Stimulated activated CD8-positive, alpha-beta memory T cell treated with anti-CD3 and anti-CD28 coated beads, Interleukin-4, amount 100 ng/mL, for 48 hours (primary cell): ENCODE measurements around the gene KRT31.
"Not testable (repeated sequence)": the region's sequence is repeated elsewhere in the genome, so short reads cannot be mapped to it uniquely, and the experiment has no call there.

Source experiments
- DNase-seq: peaks from one replicate; pipeline ENCODE4 v3.0.0-alpha.2; 2020

KRT31 gene

DNA sequence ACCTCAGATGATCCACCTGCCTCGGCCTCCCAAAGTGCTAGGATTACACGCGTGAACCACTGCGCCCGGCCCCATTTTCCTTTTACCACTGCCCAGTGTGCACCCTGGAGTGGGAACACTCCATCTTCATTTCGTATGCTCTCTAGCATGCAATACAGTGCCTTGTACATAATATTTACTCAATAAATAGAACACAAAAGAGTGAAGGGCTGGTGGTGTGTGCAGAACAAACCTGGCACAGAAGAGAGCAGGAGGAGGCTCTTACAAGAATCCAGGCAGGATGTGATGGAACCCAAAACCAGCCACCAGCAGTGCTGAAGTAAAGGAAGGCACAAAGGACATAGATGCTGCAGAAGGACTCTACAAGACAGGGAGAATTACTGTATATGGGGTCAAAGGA lies 19.7 kb upstream of the KRT31 start:
- no peak for DNase-seq

DNA sequence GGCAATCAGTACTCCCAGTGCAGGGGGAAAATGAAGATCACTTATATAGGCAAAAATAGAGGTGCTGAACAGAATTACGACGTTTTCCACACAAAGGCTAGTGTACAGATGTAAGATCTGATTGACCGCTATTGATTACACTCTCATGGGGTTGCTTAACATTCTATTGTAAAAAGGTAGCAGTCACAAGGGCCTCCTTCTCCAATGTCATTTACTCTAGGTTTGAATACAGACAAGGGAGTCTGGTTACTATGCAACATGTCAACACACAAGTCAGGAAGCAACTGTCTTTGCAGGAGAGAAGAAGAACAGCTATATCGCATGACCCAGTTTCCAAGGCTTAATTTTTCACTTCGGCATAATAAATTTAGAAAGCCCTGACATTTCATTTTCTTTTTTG lies 19.1 kb upstream of the KRT31 start:
- no peak for DNase-seq

DNA sequence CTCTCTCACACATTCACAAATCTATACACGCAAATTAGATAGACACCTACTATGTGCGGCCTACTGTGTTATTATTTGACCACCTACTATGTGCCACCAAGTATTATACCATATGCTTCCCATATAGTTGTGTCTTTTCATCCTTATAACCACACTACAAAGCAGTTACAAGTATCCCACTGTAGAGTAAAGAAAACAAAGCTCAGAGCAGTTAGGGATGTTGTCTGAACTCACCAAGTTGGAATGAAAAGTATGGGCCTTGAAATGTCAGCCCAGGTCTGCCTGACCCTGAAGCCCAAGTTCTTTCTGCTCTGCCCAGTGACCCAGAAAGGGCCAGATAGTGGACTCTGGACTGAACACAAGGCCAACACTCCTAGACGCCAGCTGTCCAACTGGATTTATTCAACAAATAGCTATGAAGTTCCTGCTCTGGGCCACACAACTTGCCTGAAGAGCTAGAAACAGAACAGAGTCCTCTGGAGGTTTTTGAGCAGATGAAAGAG lies 18.5 kb upstream of the KRT31 start:
- DNase-seq, result no peak

DNA sequence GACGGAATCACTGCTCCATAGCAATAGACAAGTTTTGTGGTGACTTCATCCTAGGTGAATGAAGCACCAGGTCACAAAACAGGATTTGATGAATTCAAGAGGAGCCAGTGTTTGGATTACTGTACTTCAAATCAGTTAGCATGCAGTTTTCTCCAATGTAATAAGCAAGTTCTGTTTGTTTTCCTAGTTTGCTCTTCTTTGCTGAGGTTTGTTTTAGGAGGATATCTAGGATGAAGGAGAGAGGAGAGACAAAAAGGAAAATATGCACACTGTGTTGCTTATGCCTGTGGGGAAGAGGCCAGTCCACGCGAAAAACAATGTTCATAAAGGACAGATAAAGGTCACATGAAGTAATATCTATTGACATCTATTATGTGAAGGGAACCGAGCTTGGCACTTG lies 18.0 kb upstream of the KRT31 start:
- no peak for DNase-seq

DNA sequence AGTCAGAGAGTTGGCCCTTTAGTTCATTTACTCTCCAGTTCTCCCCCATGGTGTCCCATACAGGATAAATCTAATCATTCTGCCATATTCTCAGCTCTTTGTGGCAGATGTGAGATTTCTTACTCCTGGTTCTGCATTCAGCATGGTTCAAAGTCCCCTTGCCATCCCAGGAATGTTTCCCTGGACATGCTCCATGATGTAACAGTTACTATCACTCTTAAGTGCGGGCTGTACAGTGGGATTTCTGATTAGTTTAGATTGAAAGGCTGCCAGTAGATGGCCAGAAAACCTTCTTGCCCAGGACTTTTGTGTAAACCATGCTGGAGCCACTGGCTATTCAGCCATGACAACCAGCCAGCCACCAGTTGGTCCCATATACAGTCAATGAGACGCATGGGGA lies 16.6 kb upstream of the KRT31 start:
- no peak for DNase-seq

DNA sequence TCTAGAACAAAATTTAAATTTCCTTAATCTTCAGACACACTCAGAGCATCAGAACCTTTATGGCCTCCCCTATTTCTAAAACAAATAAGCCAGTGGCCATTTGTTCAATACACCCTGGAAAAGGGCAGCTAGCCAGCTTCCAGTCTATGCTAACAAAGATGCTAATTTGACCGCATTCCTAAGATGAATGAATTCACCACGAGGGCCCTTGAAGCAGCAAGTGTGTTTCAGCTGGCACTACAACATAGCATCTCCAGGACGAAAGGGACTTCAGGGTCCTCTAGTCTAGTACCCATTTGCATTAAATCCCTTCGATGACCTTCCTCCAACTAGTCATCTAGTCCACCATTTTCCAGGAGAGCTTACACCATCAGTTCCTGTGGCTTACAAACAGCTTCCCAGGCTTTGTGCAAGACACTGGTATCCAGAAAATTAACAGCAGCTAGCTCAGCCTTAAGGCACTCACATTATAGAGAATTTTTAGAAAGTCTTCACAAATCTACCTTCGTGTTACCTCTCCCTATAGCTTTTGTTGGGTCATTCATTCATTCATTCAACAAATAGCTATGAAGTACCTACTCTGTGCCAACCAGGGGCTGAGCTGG lies 16.0 kb upstream of the KRT31 start:
- no peak for DNase-seq

DNA sequence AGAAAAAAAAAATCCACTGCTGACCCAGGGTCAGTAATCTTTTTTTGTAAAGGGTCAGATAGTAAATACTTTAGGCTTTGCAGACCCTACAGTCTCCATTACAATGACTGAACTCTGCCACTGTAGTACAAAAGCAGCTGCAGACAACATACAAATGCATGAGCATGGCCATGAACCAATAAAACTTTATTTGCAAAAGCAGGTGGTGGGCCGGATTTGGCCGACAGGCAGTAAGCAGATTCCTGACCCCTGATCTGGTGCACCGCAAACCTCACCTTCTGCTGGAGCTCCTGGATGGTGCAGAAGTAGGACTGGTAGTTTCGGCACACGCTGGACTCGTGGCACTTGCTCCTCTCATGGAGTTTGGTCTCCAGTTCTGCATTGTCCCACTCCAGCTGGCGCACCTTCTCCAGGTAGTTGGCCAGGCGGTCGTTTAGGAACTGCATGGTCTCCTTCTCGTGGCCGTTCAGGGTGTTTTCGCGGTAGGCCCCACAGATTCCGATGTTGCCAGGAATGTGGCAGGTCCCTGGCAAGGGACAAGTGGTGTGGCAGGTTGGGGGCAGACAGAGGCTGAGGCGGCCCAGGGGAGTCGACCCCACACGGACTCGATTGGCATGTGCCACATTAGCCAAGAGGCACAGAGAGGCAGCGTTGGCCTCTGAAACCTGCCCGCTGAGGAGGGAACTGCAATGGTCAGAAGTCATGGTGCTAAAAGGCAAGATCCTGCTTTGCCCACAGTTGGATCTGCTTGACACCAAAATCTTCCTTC lies 13.8 kb upstream of the KRT31 start:
- no peak for DNase-seq

DNA sequence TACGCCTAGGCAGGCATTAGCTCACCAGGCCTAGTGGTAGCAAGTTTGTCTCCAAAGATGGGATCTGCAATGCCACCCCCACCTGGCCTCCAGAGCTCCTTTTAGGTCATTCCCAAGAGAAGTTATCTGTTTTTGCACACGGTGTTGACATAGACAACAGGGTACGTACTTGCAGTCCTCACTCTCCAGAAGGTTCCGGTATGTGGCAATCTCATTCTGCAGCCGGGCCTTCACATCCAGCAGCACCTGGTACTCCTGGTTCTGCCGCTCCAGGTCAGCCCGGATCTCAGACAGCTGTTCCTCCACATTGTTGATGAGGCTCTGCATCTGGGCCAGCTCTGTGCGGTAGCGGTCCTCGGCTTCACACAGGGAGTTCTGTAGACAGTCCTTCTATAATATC lies 9.8 kb upstream of the KRT31 start:
- no peak for DNase-seq

DNA sequence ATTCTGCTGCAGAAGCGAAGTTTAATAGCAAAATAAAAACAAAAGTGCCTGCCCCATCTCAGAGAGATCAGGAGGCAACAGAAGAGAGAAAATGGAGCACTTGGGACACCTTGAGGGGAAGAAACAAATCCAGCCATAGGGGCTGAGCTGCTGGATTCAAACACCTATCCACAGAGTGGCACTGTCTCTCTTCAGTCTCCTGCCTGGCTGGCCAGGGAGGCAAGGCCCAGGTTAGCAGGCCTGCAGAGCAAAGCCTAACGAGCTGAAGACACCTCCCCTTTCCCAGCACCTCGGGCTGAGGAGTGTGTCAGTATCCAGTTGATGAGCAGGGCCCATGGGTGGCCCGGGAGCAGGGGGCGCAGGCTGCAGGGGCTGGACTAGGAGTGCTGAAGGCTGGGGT lies 8.8 kb upstream of the KRT31 start:
- DNase-seq, result no peak

DNA sequence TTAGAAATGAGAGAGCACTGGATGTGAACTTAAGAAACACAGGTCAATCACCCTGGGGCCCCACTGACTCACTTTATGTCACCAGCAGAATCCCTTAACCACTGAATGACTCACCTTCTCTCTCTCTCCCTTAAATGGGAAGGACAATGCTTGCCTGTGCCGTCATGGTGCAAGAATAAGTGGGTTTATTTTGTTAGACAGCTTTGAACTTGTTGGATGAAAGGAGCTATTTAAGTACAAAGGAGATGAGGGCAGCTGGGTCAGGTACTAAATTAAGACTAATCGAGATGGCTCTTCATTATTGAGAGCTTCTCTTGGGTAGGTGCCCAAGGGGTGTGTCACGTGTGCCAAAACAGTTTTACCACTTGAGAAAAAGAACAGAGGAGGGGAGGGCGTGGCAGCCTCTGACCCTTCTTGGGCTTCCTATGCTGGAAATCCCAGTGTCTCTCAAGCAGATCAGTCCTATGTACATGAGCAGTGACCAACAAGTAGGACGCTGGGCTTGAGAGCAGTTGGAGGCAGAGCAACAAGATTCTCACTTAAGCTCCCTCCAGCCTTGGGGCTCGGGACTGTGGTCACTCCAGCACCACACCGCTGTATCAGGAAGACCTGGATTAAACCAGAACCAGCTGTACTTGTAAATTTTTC lies 6.7 kb upstream of the KRT31 start:
- peak; percentile 66 for DNase-seq

DNA sequence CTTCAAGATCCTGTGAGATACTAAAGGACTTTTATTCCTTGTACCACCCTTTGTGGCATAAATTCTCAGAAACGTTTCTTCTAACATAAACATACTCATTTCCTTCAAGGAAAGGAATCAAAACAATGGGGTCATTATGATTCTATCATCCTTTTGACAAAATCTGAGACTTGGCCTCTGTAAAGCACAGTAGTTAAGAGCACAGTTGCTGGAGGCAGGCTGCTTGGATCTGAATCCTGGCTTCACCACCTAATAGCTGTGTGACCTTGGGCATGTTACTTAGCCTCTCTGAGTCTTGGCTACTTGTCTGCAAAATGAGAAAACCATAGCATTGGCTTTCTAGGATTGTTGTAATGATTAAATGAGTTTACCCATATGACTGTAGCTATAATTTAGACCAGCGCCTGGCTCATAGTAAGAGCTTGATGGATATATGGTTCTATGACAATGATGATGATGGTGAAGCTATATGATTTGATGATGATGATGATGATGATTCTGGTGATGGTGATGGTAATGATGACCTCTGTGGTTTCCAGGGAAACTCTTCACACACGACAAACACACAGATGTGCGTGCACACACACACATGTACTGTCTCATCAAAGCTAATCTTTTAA lies 6.1 kb upstream of the KRT31 start:
- DNase-seq, result no peak

DNA sequence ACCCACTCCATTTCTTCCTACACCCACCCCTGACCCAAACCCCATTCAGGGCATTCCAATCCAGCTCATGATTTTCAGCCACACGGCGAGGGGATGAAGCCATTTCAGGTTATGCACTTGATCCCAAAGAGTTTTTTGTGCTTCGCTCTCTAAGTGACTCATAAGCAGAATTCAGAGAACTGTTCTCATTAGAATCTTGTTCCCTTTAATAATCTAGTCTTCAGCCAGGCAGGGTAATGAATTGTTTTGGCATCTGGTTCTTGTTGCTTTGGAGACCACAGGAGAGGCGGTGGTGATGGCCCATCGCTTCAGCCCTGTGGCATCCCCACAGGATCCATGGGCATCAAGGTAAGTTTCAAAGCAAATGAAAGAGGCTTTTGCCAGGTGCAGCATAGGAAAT lies 4.8 kb upstream of the KRT31 start:
- DNase-seq, result no peak

DNA sequence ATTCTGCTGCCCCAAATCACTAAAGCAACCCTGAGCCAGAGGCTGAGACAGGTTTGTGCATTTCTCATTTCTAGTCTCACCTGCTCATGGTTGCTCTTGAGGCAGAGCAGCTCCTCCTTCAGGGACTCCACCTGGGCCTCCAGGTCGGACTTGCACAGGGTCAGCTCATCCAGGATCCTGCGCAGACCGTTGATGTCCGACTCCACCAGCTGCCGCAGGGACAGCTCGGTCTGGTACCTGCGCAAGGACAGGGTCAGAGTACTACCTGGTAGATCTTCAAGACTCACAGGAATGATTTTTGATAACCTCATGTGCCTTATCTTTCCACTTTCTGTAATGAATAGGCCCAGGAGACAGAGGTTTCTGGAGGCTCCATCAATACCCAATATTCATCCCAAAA lies 1.1 kb downstream of the KRT31 start:
- DNase-seq, result no peak

DNA sequence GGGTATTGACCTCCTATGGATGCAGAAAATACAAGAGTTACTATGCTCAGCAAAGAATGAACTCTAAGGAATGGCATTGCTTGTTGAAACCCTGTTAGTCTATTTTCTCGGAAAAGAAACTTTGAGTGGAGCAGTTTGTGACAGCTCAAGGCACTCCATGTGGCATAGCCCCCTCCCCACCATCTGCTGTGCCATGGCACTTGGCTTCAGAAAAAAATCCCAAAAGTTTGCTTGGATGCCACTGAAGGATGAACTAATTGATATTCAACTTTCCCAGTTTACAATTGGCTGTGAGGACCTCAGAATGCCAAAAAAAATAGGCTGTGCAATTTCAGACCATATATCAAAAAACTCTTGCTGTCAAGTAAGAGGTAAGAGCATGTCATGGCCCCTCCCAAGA lies 1.8 kb downstream of the KRT31 start:
- DNase-seq, result no peak

DNA sequence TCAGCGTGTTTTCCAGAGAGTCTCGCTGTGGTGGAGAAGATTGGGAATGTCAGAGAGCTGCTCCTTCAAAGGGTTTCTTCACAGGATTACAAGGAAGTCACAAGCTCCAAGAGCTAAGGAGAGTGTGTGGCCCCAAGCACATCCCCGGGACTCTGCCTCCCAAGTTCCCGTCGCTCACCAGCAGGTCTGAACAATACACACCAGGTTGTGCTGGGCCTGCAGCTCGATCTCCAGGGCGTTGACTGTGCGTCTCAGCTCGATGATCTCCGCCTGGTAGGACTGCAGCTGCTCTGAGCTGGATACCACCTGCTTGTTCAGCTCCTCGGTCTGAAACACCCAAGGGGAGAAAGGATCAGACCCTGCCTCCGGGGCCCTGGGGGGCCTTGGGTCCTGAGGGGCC lies 2.4 kb downstream of the KRT31 start:
- DNase-seq, result not testable (repeated sequence)

DNA sequence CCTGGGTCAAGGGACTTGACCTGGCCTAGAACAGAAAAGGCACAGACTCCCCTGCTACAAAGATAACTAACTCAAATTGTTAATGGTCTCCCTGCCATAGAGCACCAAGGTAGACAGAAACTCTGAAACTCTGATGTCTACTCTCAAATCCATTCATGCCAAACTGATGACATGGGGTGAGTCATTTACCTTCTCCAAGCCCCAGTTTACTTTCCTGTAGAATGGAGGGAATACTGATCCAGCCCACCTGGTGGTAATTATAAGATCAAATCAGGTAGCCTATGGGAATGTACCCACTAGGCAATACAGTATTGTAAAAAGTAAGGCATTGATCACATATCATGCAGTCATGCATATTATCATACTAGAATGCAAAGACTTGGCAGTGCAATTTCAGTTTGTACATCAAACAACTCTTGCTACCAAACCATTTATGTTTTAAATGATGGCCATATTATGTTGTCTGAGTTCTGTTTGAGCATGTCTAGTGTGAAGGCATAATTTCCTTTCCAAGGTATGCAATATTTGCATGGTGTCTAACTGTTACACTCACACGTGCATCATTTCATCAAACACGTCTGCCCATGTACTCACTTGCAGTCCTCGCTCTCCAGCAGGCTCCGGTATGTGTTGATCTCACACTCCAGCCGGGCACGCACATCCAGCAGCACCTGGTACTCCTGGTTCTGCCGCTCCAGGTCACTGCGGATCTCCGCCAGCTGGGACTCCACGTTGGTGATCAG lies 3.0 kb downstream of the KRT31 start:
- DNase-seq, result no peak

DNA sequence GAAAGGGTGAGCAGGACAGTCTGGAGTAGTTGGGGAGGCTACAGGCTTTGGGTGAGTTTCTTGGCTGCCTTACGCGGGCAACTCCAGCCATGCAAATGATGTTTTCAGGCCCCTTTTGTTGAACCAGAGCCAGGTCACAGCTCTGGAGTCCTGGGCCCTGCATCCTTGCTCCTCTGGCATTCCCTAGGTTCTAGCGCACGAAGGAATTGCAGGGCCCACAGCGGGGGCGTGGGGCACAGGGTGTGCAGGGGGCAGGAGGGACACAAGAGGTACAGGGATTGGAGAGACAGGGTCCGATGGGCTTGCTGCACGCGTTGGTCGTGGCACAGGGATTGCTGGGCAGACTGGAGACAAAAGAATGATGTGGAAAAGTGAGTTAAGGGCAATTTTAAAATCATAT lies 3.6 kb downstream of the KRT31 start:
- no peak for DNase-seq

DNA sequence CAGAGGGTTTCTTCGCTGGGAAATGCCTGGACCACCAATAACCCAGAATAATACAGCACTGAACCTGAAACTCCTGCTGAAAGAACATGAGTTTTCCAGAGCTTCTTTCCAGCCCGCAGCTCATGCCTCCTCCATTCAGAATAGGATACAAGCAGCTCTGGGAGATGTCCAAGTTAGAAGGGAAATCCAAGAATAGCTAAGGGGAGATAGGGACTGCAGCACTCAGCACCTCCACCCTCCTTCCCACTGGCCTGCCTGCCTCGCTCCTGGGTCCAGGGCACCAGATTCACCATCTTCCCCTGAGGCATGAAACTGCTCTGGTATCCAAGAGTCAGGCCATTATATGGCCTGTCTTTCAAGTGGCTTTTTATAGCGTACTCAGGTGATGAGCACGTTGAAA lies 4.1 kb downstream of the KRT31 start:
- no peak for DNase-seq

DNA sequence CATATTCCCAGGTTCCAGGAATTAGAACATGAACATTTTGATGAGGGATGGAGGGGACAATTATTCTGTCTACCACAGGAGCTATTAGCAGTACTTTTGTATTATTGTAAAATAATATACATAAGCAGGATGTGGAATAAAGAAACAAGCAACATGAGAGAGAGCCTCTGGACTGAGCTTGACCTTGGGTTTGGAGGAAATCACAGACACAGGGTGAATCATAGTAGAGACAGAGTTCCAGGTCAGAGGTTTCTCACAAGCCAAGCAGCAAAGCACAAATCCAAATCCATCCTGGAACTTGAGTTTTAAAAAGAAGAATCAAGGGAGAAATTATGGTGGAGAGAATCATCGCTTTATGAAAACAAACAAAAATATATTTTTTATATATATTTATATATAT lies 5.1 kb downstream of the KRT31 start:
- no peak for DNase-seq

DNA sequence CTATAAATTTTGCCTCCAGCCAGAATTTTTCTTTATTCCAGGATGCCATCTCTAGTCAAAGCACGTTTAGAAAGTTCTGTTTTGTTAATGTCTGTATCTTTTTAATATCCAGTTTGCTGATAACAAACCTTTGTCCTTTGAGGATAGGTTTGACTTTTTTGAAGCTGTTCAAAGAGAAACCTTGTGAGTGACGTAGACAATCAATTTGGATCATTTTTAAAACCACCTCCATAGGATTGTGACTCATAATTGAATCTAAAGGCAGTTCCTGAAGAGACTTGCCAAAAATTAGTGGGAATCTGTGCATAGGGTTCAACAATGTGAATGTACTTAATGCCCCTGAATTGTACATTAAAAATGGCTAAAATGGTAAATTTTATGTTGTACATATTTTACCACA lies 5.9 kb downstream of the KRT31 start:
- DNase-seq, result no peak

DNA sequence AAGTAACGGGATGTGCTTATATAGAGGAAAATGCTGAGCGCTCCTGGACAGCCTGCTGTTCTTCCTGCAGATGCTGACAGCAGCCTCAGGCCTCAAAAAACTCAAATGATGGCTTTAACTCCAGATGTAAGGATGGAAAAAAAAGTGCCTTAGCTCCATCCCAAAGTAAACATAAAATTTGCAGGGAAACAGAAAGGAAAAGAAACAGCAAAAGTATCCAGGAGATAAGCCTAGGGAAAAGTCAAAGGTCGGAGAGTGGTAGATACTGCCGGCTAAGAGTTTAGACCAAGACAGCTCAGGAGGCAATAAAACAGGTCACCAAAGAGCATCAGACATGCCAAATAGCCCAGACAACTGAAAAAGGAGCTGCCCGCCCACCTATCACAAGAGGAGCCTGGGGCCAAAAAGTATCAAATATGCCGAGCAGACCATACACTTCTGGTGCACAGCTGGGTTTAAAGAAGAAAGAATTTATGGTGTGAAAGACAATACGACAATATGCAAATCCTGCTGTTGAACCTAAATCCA lies 6.9 kb downstream of the KRT31 start:
- no peak for DNase-seq

DNA sequence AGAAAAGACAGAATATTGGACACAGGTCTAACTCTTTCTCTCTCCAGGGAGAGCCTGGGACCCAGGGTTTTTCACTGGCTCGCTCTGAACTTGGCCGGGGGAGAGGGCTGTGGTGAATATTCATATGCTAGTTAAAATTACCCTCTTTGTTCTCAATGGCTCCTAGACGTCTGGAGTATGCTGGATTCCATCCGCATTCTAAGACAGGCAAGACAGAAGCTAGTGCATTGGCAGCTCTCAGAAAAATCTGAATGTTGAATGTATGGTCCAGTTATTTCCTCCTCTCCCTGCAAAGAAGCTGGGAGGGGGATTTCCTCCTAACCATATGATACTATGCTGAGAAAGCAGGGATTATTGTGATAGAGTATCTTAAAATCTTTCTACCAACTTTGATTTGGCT lies 9.7 kb downstream of the KRT31 start:
- no peak for DNase-seq

DNA sequence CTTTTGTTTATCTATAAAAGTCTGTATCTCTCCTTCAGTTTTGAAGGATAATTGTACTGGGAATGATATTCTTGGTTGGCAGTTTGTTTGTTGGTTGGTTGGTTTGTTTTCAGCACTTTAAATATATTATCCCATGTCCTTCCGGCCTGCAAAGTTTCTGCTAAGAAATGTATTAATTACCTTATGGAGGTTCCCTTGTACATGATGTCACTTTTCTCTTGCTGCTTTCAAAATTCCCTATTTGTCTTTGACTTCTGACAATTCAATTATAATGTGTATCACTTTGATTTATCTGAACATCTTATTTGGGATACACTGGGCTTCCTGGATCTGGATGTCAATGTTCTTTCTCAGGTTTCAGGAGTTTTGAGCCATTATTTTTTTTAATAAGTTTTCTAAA lies 11.2 kb downstream of the KRT31 start:
- DNase-seq, result no peak
